GM12878 (cell line): ENCODE data around the gene UTS2R.

Experiments
- BCL11A ChIP-seq: IDR thresholded peaks from 2 replicates; pipeline ENCODE4 v1.6.1; 2011; ENCODE audit warnings: low read depth, low read length
- CTCF ChIP-seq, 3 experiments: IDR thresholded peaks in 2 of 3; conservative IDR thresholded peaks in 1 of 3; 2 replicates each; pipeline ENCODE4 v1.5.1; 2011; ENCODE audit warnings: low read depth in 3 of 3, low read length in 3 of 3, mild to moderate bottlenecking in 3 of 3, control low read depth in 2 of 3, moderate library complexity in 2 of 3, inconsistent platforms in 1 of 3, mixed read lengths in 1 of 3; ENCODE audit not compliant: control insufficient read depth in 2 of 3, insufficient read depth in 1 of 3; ENCODE audit errors: extremely low read depth in 1 of 3
- ELK1 ChIP-seq: IDR thresholded peaks from 2 replicates; pipeline ENCODE4 v1.6.1; 2012; ENCODE audit warnings: low read depth, low read length, improper control_type of control experiment
- EZH2 ChIP-seq: IDR thresholded peaks from 2 replicates; pipeline ENCODE4 v1.6.1; 2012; ENCODE audit warnings: low read depth, mild to moderate bottlenecking, control low read depth, inconsistent platforms, low read length, borderline replicate concordance; ENCODE audit not compliant: control insufficient read depth
- JUNB ChIP-seq: IDR thresholded peaks from 2 replicates; pipeline ENCODE4 v1.6.1; 2016; ENCODE audit warnings: antibody characterized with exemption, mild to moderate bottlenecking
- KAT2A ChIP-seq: conservative IDR thresholded peaks from 2 replicates; pipeline ENCODE4 v1.6.1; 2011; ENCODE audit warnings: low read depth, low read length; ENCODE audit not compliant: control insufficient read depth
- KDM1A ChIP-seq: fragments of 200-600 bp; sonication (generic); IDR thresholded peaks from 2 replicates; pipeline ENCODE4 v1.6.1; 2016; ENCODE audit warnings: borderline replicate concordance
- PAX8 ChIP-seq: fragments of 450-650 bp; IDR thresholded peaks from 2 replicates; pipeline ENCODE4 v1.6.1; 2017; ENCODE audit warnings: mild to moderate bottlenecking, moderate library complexity
- POLR2A ChIP-seq: IDR thresholded peaks from 2 replicates; pipeline ENCODE4 v1.6.1; 2011; ENCODE audit warnings: low read depth, mild to moderate bottlenecking, low read length
- SIN3A ChIP-seq: IDR thresholded peaks from 2 replicates; pipeline ENCODE4 v1.6.1; 2012; ENCODE audit warnings: low read depth, low read length, improper control_type of control experiment
- SP1 ChIP-seq: IDR thresholded peaks from one replicate; pipeline ENCODE4 v1.6.1; 2011; ENCODE audit warnings: low read depth, low read length
- TAF1 ChIP-seq: IDR thresholded peaks from 2 replicates; pipeline ENCODE4 v1.6.1; 2011; ENCODE audit warnings: mild to moderate bottlenecking, low read depth, low read length, borderline replicate concordance
- TBL1XR1 ChIP-seq: IDR thresholded peaks from 2 replicates; pipeline ENCODE4 v1.6.1; 2012; ENCODE audit warnings: low read depth, low read length, improper control_type of control experiment
- ZBTB40 ChIP-seq: fragments of 450-650 bp; IDR thresholded peaks from 2 replicates; pipeline ENCODE4 v1.6.1; 2016; ENCODE audit warnings: mild to moderate bottlenecking, moderate library complexity, borderline replicate concordance

GRCh38 chr17:82414548-82415281, 43.1 kb downstream of the UTS2R start:
- TF ChIP-seq KDM1A (no peak), SP1 (no peak), KAT2A (no peak), ZBTB40 (peak; percentile 28; the same call in 1 of the 2 replicates), EZH2 (no peak), PAX8 (no peak), TBL1XR1 (no peak), JUNB (no peak), BCL11A (no peak), TAF1 (no peak), SIN3A (peak; percentile 70; the same call in 1 of the 2 replicates), POLR2A (no peak), CTCF (IDR thresholded peaks at IDR 0.05 in 2 of 3, conservative IDR thresholded peaks at IDR 0.05 in 1 of 3; ENCODE audit: control insufficient read depth in 2 of 3, extremely low read depth in 1 of 3, insufficient read depth in 1 of 3, low read depth in 3 of 3, low read length in 3 of 3) (peak; percentile 56 to 76 (median 65)), ELK1 (no peak)
